ENCODE measurements around the gene PSME2.

The PSME2 gene

DNA sequence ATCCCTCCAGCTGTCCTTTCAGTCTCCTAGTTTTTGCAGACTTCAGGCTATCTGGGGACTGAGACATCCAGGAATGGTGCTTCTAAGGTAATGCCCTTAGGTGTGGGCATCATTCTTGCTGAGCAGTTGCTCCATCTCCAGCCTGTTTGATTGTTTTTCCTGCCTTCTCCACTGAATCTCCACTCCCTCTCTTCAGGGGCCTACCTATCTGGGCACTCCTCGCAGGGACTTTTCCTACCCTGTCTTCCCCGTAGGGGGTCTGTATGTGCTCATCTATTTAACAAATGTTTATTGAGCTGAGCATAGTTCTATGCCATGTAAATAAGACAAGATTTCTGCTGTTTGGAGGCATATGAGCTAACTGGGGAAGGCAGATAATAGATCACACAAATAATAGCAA is 13.4 kb downstream of the PSME2 start:
- DNase-seq = no peak

DNA sequence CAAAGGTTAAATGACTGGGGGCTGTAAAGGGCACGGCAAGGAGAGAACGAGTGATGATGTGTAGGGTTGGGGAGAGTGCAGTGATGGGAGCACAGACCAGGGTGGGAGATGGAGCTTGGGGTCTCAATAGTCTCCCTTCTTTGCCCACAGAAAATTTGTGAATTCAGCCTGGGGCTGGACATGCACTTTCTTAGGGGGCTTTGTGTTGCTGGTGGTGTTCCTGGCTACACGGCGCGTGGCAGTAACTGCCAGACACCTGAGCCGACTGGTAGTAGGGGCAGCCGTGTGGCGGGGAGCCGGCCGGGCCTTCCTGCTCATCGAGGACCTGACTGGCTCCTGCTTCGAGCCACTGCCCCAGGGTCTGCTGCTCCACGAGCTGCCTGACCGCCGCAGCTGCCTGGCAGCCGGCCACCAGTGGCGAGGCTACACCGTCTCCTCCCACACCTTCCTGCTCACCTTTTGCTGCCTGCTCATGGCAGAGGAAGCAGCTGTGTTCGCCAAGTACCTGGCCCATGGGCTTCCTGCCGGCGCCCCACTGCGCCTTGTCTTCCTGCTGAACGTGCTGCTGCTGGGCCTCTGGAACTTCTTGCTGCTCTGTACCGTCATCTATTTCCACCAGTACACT is 14.2 kb downstream of the PSME2 start:
- peak; percentile 45 for DNase-seq

DNA sequence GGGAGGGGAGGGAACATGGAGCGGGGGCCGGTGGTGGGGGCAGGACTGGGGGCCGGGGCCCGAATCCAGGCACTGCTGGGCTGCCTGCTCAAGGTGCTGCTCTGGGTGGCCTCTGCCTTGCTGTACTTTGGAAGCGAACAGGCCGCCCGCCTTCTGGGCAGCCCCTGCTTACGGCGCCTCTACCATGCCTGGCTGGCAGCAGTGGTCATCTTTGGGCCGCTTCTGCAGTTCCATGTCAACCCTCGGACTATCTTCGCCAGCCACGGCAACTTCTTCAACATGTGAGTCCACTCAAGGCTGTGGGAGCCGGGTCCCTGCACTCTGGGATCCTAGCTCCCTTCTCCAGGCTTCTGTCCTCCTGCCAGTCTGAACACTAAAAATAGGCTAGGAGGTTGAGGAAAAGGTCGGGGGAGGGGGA is 14.9 kb downstream of the PSME2 start:
- DNase-seq = no peak

DNA sequence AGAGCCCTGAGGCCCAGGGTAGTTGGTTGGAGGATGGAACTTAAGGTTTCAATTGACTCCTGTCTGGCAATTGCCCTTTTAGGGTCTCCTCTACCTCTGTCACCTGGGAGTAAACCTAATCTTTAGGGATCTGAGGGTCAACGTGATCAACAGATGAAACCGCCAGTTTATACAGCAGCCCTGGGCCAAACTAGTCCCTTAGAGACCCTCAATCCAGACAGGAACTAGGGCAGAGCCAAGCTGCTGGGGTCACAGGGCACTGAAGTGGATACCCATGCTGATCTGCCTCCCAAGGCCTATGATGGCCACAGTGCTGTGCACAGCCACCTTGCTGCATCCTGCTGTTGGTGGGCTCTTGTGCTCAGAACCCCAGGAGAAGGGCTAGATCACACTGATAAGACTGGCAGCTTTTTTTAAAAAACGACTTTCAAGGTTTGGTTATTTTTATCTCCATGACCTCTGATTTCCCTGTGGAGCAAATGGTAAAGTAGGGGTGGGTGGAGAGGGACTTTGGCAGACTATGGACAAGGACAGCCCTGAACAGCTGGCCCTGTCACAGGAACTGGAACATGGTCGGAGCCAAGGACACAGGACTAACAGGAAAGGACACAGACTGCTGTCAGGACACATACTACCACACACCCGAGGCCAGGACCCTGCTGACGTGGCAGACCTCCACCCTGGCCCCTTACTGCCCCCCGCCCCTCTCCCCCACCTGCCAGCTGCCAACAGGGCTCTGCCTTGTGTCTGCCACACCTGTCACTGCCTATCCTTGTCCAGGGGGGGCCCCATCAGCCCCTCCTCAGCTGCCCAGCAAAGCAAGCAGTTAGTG is 15.5 kb downstream of the PSME2 start:
- DNase-seq = no peak

DNA sequence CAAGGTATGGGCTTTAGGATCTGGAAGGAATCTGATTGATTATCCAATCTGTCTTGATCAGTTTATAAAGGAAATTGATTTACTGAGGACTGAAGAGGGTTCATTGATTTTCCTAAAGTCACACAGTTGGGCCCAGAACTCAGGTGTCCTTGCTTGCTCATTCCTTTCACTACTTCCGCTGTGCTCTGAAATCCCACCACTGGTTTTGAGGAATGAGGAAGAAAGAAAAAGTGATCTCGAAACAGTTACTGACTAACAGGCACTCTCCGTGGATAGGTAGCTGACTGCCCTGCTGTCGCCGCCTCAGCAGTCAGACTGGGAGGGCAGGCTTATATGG is 16.1 kb downstream of the PSME2 start, which contains the start of gene FITM1:
Gene FITM1, plus strand, starts transcription at position 280 of the 337 bp plus-strand sequence. CDS start 905 bp downstream, outside the sequence.
- DNase-seq = no peak

DNA sequence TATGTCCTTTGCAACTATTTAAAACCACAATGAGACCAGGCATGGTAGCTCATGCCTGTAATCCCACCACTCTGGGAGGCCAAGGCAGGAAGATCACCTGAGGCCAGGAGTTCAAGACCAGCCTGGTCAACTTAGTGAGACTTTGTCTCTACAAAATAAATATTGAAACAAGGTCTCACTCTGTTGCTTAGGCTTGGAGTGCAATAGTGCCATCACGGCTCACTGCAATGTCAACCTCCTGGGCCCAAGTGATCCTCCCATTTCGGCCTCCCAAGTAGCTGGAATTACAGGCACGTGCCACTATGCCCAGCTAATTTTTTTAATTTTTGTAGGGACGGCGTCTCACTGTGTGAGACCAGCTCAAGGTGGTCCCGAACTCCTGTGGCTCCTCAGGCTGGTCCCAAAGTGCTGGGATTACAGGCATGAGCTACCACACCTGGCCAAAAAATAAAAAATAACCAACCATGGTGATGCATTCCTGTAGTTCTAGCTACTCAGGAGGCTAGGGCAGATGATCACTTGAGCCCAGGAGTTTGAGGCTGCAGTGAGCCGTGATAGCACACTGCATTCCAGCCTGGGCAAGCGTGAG is 16.9 kb downstream of the PSME2 start:
- DNase-seq = no peak

DNA sequence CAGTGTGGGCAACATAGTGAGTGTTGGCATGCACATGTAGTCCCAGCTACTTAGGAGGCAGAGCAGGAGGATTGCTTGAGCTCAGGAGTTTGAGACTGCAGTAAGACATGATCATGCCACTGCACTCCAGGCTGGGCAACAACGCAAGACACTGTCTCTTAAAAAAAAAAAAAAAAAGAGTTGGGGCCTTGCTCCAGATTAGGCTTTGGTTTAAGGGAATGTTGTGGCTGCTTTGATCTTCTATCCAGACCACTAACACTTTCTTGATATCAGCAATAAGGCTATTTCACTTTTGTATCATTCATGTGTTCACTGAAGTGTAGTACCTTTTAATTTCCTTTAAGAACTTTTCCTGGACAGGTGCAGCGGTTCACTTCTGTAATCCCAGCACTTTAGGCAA is 18.7 kb downstream of the PSME2 start:
- no peak for DNase-seq

DNA sequence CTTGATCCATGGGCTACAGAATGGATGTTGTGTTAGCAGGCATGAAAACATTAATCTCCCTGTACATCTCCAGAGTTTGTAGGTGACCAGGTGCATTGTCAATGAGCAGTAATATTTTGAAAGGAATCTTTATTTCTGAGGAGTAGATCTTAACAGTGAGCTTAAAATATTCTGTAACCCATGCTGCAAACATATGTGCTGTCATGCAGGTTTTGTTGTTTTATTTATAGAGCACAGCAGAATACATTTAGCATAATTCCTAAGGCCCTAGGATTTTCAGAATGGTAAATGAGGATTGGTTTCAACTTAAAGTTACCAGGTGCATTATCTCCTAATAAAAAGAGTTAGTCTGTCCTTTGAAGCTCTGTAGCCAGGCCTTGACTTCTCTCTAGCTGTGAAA is 19.5 kb downstream of the PSME2 start:
- no peak for DNase-seq

DNA sequence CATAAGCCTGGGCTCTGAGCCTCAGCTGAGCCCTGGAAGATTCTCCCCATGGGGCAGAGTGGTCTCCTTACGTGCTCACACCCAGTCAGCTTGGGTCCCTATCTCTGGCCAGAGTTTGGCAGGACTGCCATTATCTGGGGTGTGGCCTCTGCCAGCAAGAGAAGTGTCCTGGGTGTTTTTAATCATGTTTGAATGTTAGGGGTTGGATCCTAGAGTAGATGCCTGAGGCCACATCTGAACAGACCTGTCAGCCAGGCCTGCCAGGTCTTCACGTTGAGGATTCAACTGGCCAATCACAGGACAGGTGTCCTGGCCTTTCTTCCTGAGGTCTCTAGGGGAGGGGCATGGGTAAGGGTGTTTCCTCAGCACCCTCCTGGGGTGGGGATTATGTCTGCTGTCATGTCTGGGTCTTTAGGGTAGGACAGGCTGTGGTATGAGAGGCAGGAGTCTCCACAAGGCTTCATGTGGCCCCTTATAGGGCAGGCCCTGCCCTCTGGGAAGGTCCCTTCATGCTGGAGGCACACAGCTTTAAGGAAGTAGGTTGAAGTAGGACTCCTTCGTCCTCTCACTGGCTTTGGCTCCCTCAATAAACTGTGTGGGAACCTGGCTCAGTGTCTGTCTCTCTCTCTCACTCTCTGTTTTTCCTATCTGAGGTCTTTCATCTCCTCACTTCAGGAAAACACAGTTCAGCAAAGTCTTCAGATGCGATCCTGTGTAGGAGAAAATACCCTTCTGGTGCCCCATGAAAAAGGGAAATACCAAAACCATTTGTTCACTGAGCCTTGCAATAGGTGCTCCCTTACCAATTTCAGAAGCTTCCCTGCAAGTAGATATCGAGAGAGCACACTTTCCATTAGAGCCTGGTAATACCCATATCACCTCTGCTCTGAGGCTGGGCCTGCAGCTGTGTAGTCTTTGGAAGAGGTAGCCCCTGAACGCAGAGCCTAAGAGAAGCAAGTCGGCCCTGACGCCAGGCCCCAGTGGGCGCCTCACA is 22.7 kb downstream of the PSME2 start:
- no peak for DNase-seq

DNA sequence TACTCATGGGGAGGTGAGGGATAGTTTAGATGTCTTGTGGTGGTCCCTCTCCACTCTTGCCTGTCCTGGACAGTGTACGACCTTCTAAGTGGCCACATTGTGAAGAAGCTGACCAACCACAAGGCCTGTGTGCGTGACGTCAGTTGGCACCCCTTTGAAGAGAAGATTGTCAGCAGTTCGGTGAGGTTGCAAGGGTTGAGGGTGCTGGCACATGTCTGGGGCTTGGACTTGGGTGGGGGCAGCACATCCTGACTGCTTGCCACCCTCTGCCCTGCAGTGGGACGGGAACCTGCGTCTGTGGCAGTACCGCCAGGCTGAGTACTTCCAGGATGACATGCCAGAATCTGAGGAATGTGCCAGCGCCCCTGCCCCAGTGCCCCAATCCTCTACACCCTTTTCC is 23.5 kb downstream of the PSME2 start:
- no peak for DNase-seq

DNA sequence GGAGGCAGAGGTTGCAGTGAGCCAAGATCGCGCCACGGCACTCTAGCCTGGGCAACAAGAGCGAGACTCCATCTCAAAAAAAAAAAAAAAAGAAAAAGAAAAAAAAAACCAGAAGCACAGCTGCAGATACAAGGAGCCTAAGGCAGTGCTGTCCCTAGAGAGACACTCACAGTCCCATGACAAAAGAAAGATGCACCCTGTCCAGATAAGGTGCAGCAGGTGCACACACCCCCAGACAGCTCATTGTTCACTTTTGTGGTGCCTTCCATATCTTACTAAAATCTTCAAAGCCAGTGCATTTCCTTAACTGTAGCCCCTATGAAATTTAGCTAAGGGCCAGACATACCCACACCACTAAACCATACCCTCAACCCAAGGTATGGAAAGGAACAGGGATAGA is 24.0 kb downstream of the PSME2 start:
- no peak for DNase-seq

DNA sequence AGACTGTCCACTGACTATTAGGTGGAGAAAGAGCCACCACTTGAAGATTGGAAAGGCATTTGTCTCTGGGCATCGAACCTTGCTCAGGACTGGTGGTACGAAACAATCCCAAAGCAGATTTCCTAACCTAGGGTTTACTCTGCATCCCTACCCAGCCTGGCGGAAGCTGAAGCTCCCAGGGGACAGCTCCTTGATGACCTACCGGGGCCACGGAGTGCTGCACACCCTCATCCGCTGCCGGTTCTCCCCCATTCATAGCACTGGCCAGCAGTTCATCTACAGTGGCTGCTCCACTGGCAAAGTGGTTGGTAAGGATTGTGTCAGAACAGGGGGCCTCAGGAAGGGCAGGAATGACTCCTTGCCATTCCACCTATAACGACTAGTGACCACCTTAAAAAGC is 25.2 kb downstream of the PSME2 start:
- no peak for DNase-seq

DNA sequence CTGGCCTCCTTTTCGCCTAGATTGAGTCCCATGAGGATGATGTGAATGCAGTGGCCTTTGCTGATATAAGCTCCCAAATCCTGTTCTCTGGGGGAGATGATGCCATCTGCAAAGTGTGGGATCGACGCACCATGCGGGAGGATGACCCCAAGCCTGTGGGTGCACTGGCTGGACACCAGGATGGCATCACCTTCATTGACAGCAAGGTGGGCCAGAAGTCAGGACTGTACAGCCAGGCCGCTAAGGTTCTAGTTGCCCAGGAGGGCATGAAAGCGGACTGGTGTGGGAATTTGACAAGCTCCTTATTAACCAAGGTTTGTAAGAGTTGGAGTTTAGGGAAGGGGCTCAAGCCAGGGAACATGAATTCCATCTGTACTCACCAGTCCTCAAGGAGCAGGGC is 26.7 kb downstream of the PSME2 start:
- DNase-seq = no peak

DNA sequence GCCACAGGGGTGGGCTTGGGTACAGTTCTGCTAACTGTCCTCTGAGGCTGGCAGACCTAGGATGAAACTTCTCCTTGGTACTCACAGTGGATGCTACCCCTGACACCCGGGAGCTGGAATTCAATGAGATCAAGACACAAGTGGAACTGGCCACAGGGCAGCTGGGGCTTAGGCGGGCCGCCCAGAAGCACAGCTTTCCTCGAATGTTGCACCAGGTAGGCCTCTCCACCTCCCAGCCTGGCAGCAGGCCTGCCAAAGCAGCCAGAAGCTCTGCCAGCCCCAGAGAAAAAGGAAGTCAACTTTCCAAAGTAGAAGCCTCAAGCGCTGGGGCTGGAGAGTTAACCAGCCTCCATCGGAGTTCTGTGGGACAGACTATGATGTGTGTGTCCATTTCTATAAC is 29.2 kb downstream of the PSME2 start:
- DNase-seq = no peak

DNA sequence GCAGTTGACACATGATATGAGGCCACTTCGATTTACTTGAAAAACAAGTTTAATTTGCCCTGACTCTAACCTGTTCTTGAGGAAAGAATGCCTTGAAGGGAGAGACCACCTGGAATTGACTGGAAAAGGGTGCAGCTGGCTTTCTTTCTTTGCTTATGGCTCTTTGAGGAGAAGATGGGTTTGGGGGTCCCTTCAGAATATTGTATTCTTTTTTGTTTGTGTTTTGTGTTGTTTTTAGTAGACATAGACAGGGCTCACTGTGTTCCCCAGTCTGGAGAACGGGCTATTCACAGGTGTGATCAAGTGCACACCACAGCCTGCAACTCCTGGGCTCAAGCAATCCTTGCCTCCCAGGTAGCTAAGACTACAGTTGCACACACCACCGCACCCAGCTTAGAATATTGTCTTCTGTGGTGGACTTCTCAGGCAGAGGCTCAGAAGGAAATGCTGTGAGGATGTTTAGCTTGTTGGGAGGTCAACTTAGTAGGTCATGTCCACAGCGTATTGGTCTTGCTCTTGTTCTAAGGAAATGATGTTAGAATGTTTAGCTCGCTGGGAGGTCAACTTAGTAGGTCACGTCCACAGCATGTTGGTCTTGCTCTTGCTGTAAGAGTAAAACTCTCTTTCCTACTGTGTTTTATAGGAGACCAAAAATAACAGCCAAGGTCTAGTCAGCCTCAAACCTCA is 30.1 kb downstream of the PSME2 start:
- DNase-seq = no peak

DNA sequence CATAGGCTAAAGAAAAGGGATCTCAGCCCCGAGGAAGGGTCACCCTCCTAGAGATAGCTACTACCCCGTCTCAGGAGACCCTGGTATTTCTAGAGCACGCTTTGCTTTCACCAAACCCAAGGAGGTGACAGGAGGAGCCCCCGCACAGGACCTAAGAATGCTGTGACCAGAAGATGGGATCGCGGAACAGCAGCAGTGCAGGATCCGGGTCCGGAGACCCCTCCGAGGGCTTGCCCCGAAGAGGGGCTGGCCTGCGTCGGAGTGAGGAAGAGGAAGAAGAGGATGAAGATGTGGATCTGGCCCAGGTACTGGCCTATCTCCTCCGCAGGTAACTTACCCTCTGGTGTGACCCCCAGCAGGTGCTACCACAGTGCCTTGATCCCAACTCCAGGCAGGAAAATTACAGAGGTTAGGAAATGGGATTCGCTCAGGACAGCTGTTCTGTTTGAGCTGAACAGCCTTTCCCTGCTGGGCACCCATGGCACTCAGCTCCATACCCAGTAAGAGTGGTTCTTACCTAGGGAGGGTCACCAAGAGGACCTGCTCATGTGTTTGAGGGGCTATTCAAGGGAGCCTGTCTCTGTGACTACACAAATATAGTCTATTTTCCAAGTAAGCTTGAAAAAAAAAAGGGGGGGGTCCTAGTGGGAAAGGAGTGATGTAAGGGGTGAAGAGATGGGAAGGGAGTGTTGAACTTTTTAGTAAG is 30.8 kb downstream of the PSME2 start:
- no peak for DNase-seq

DNA sequence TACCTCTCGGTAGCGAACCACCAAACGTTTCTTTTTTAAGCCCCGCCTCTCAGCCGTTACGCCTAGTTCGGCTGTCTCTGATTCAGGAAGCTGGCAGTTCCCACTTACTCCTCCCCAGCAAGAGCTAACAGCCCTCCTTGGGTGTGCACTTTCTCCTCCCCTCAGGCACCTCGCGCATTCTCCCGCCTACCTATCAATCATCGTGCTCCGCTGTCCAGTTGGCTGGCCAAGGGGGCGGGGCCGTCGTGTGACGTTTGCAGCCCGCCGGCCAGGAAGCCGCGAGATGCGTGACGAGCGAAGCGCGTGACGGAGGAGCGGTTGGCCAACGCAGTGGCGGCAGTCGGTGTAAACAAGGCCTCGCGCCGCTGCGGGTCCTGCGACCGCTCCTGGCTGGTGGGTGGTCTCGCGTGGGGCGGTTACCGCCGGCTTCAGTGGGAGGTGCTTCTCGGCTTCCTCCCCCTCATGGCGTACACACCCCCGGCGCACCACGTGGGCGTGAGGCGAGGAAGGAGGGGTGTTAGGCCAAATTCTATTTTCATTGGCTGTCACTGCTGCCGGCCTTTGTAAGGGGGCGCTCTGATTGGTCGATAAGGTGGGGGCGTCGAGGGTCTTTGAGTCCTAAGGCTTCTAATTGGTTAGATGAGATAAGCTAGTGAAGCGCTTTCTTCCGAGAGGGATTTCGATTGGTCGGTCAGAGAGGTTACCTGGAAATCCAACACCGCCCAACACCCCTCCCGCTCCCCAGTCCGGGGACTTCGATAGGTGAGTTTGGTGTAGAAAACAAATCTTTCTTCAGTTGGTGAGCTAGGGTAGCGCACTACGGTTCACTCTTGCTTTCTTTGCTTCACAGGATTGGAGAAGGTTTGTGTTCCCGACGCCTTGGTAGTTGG is 31.6 kb downstream of the PSME2 start, which contains the start of the genes DCAF11 and NRL:
Gene DCAF11, plus strand, starts transcription at position 246 of the 890 bp plus-strand sequence. CDS start 818 bp downstream, outside the sequence.
Gene NRL, minus strand, starts transcription at position 418 of the 890 bp plus-strand sequence. CDS start 32,101 bp downstream, outside the sequence.
- peak; percentile 98 for DNase-seq

DNA sequence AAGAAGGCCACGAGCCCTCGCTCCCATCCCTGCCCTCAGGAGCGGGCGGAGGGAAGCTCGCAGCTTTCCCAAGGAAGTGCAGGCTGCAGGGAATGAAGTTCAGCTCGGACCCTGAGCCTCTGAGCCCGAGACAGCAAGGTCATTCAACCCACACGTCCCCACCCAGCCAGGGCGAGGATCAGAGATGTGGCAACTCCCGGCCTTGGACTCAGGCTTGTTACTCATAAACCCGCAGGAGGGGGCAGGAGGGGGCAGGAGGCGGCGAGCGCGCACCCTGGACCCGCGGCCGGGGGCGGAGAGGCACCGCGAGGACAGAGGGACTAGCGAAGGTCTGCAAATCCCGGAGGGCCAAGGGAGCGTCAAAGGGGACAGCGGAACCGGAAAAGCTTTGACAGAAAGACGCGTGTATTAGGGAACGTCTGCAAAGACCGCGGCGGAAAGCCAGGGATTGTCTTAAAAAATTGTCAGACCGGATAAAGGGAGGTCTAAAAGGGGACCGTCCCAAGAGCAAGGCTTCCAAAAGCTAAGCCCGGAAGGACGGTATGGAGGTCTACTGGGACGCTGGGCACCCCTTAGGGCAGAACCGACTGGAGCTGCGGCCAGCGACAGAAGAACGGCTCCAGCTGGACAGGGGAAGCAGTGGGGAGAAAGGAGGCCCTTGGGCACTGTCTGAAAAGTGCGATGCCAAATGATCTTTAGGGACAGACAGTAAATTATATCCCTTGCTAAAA is 32.4 kb downstream of the PSME2 start:
- DNase-seq = peak; percentile 87

DNA sequence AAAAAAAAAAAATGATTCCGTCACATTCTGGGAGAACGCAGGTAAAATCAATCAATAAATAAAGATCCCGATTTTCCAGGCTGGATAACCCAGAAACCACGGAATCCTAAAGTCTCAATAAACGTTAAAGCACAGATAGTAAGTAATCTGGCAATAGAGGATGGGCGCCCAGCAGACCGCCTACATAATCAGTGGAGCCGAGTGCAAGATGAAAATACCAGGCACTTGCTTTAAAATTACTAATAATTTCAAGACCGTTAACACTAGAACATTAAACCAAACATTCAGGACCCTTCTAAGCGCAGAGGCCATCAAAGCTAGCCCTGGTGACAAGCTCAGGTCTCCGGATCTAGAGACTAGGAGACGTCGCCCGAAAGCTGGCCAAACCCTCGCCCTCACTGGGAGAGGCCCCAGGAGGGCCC is 33.0 kb downstream of the PSME2 start:
- no peak for DNase-seq

DNA sequence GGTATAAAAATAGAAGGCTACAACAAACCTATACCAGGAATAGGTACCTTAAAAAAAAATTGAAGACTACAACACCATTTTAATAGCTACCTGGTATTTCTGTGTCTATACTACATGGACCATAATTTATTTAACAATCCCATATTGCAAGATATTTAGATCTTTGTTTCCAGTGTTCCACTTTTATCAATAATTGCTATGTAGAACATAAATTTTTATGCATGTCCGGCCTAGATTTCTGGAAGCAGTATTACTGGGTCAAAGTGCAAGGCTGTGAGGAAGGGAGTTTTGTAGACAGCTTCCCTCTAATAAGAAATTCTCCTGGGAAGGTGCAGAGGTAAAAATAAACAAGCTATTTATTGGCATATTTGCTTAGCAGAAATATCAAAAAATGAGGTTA is 35.9 kb downstream of the PSME2 start:
- DNase-seq = no peak

Data from stimulated activated CD8-positive, alpha-beta memory T cell treated with anti-CD3 and anti-CD28 coated beads, Interleukin-4, amount 100 ng/mL, for 48 hours (primary cell).